GM23338 (cell line): ENCODE data around the gene RNF150. TPM values are rescaled to one million over a fixed set of nuclear protein-coding genes. Genes with fewer than 3 reads are reported as not detected.

Source experiments
- ATAC-seq: fragments of 200-7000 bp; cut with Tn5 transposase; 3 replicates; pipeline ENCODE4 v1.9.1; 2020
- DNase-seq: peaks from one replicate; pipeline ENCODE4 v3.0.0-alpha.2; 2015; ENCODE audit warnings: low spot score
- H2AFZ ChIP-seq: fragments of 200-600 bp; sonication (generic); 2 replicates; pipeline ENCODE4 v1.8.0; 2016; ENCODE audit warnings: antibody characterized with exemption, mild to moderate bottlenecking, moderate library complexity
- H3F3A ChIP-seq: fragments of 200-600 bp; sonication (generic); replicated peaks from 2 replicates; pipeline ENCODE4 v1.8.0; 2017; ENCODE audit warnings: antibody characterized with exemption, mixed run types, low read depth
- H3K27ac ChIP-seq: fragments of 200-600 bp; sonication (generic); 2 replicates; pipeline ENCODE4 v1.6.1; 2016; ENCODE audit warnings: low read depth
- H3K27me3 ChIP-seq: fragments of 200-600 bp; sonication (generic); 2 replicates; pipeline ENCODE4 v1.8.0; 2016; ENCODE audit warnings: mild to moderate bottlenecking, mixed run types, moderate library complexity; ENCODE audit not compliant: insufficient read depth
- H3K36me3 ChIP-seq: fragments of 200-600 bp; sonication (generic); 2 replicates; pipeline ENCODE4 v1.8.0; 2016; ENCODE audit warnings: mild to moderate bottlenecking; ENCODE audit not compliant: insufficient read depth
- H3K4me1 ChIP-seq: fragments of 200-600 bp; sonication (generic); 2 replicates; pipeline ENCODE4 v1.8.0; 2016; ENCODE audit warnings: mild to moderate bottlenecking, moderate library complexity; ENCODE audit not compliant: insufficient read depth
- H3K4me2 ChIP-seq: fragments of 200-600 bp; sonication (generic); 2 replicates; pipeline ENCODE4 v1.7.1; 2017; ENCODE audit warnings: mixed run types
- H3K4me3 ChIP-seq: fragments of 200-600 bp; sonication (generic); 2 replicates; pipeline ENCODE4 v1.6.1; 2016; ENCODE audit warnings: mixed run types
- H3K79me2 ChIP-seq: fragments of 200-600 bp; sonication (generic); replicated peaks from 2 replicates; pipeline ENCODE4 v1.8.0; 2017; ENCODE audit warnings: mild to moderate bottlenecking; ENCODE audit not compliant: insufficient read depth
- H3K9me2 ChIP-seq: fragments of 200-600 bp; sonication (generic); 2 replicates; pipeline ENCODE4 v1.8.0; 2017; ENCODE audit not compliant: insufficient read depth
- H4K20me1 ChIP-seq: fragments of 200-600 bp; sonication (generic); replicated peaks from 2 replicates; pipeline ENCODE4 v1.8.0; 2017; ENCODE audit warnings: mild to moderate bottlenecking; ENCODE audit not compliant: insufficient read depth
- H3K27ac Mint-ChIP-seq: 2 replicates; pipeline ENCODE4 v1.8.0; 2020; ENCODE audit warnings: inconsistent platforms, mild to moderate bottlenecking, moderate library complexity, mixed read lengths
- H3K27me3 Mint-ChIP-seq: 3 replicates; pipeline ENCODE4 v1.8.0; 2022; ENCODE audit warnings: low read depth, mild to moderate bottlenecking, moderate library complexity, mixed read lengths, inconsistent platforms; ENCODE audit not compliant: insufficient read depth, poor library complexity
- H3K36me3 Mint-ChIP-seq: 3 replicates; pipeline ENCODE4 v1.8.0; 2021; ENCODE audit warnings: low read depth, mild to moderate bottlenecking, inconsistent platforms, moderate library complexity, mixed read lengths
- H3K4me1 Mint-ChIP-seq: 3 replicates; pipeline ENCODE4 v1.8.0; 2020; ENCODE audit warnings: mild to moderate bottlenecking, inconsistent platforms, mixed read lengths
- H3K4me3 Mint-ChIP-seq: 3 replicates; pipeline ENCODE4 v1.8.0; 2021; ENCODE audit warnings: moderate library complexity, mild to moderate bottlenecking, inconsistent platforms, mixed read lengths
- H3K9me3 Mint-ChIP-seq: 3 replicates; pipeline ENCODE4 v1.8.0; 2020; ENCODE audit warnings: moderate library complexity, mild to moderate bottlenecking, inconsistent platforms, mixed read lengths
- CREB1 ChIP-seq: fragments of 250-450 bp; sonication (Bioruptor Pico); IDR thresholded peaks from 2 replicates; pipeline ENCODE4 v1.5.0; 2020; ENCODE audit warnings: low read depth, mild to moderate bottlenecking, moderate library complexity
- ETS1 ChIP-seq: IDR thresholded peaks from 2 replicates; pipeline ENCODE4 v1.6.1; 2016; ENCODE audit warnings: antibody characterized with exemption
- EZH2 ChIP-seq: fragments of 200-600 bp; sonication (generic); IDR thresholded peaks from one replicate; pipeline ENCODE4 v1.8.0; 2017; ENCODE audit warnings: antibody characterized with exemption, mild to moderate bottlenecking, low read depth; ENCODE audit not compliant: unreplicated experiment
- EZH2phosphoT487 ChIP-seq: fragments of 200-600 bp; sonication (generic); IDR thresholded peaks from one replicate; pipeline ENCODE4 v1.8.1; 2018; ENCODE audit warnings: antibody characterized with exemption; ENCODE audit not compliant: unreplicated experiment
- NANOG ChIP-seq: IDR thresholded peaks from 2 replicates; pipeline ENCODE4 v1.6.1; 2016; ENCODE audit warnings: antibody characterized with exemption, borderline replicate concordance
- POLR2AphosphoS5 ChIP-seq: IDR thresholded peaks from 2 replicates; pipeline ENCODE4 v1.6.1; 2016; ENCODE audit warnings: antibody characterized with exemption, low read depth
- REST ChIP-seq: IDR thresholded peaks from one replicate; pipeline ENCODE4 v1.6.1; 2018; ENCODE audit warnings: antibody characterized with exemption; ENCODE audit not compliant: unreplicated experiment
- STAT1 ChIP-seq: IDR thresholded peaks from one replicate; pipeline ENCODE4 v1.6.1; 2016; ENCODE audit warnings: antibody characterized with exemption; ENCODE audit not compliant: unreplicated experiment
- ZNF114 ChIP-seq: fragments of 250-450 bp; sonication (Bioruptor Pico); IDR thresholded peaks from 2 replicates; pipeline ENCODE4 v1.5.0; 2020; ENCODE audit warnings: mild to moderate bottlenecking, moderate library complexity
- ZNF462 ChIP-seq: fragments of 250-450 bp; sonication (Bioruptor Pico); IDR thresholded peaks from 2 replicates; pipeline ENCODE4 v1.5.0; 2020; ENCODE audit warnings: mild to moderate bottlenecking, moderate library complexity
- polyA plus RNA-seq: library from polyadenylated mRNA; unstranded; fragments of >200 nt; fragmentation: Nextera tagmentation; extraction: Ambion mirVana; gene quantifications from 2 replicates; pipeline ENCODE4 v1.2.1, GENCODE V29; 2016
- total RNA-seq: library from RNA; depleted of rRNA; stranded (reverse); fragments of >200 nt; shearing (Covaris generic); gene quantifications from 2 replicates; pipeline ENCODE4 v1.2.3, GENCODE V29; 2014

RNF150 gene
- total and polyA plus RNA-seq, 2 experiments from 2014 or later: 1.3 to 6.1 TPM

GRCh38 chr4:140944572-140944971, 188.7 kb downstream of the RNF150 start:
- H3K4me1 ChIP-seq: no peaks in the 10 kb centered on the region
- no peak overlapping the region for H3K4me2 ChIP-seq
- no peaks in the 10 kb centered on the region for H4K20me1 ChIP-seq
- H3K36me3 ChIP-seq: no peaks in the 10 kb centered on the region
- H3K79me2 ChIP-seq: no peaks in the 10 kb centered on the region
- H3K27ac ChIP-seq: no peak overlapping the region
- H3K9me2 ChIP-seq: no peaks in the 10 kb centered on the region
- Mint-ChIP-seq H3K27ac (no peak overlapping the region), H3K4me1 (no peaks in the 10 kb centered on the region), H3K9me3 (no peaks in the 10 kb centered on the region), H3K27me3 (no peaks in the 10 kb centered on the region), H3K4me3 (no peak overlapping the region), H3K36me3 (no peaks in the 10 kb centered on the region)
- ATAC-seq (no peak), DNase-seq (no peak)
- H3K27me3 ChIP-seq: no peaks in the 10 kb centered on the region
- TF ChIP-seq CREB1 (CRISPR knock-in tag): no peak
- no peak for TF ChIP-seq ETS1
- TF ChIP-seq POLR2AphosphoS5: no peak
- no peak for TF ChIP-seq REST
- no peaks in the 10 kb centered on the region for H3F3A ChIP-seq
- no peak overlapping the region for H2AFZ ChIP-seq
- H3K4me3 ChIP-seq: no peak overlapping the region

GRCh38 chr4:140944199-140944515, 189.1 kb downstream of the RNF150 start:
- no peaks in the 10 kb centered on the region for H3K9me2 ChIP-seq
- no peaks in the 10 kb centered on the region for H3K36me3 Mint-ChIP-seq
- H3K4me2 ChIP-seq: no peak overlapping the region
- H3K4me1 Mint-ChIP-seq: no peaks in the 10 kb centered on the region
- no peak overlapping the region for H2AFZ ChIP-seq
- no peaks in the 10 kb centered on the region for H3F3A ChIP-seq
- DNase-seq: no peak
- no peak for ATAC-seq
- H3K27ac Mint-ChIP-seq: no peak overlapping the region
- H3K36me3 ChIP-seq: no peaks in the 10 kb centered on the region
- H3K27me3 ChIP-seq: no peaks in the 10 kb centered on the region
- H3K27ac ChIP-seq: no peak overlapping the region
- H3K9me3 Mint-ChIP-seq: no peaks in the 10 kb centered on the region
- H3K4me3 ChIP-seq: no peak overlapping the region
- no peaks in the 10 kb centered on the region for H4K20me1 ChIP-seq
- no peak overlapping the region for H3K4me3 Mint-ChIP-seq
- H3K79me2 ChIP-seq: no peaks in the 10 kb centered on the region
- H3K27me3 Mint-ChIP-seq: no peaks in the 10 kb centered on the region
- H3K4me1 ChIP-seq: no peaks in the 10 kb centered on the region
- TF ChIP-seq CREB1 (CRISPR knock-in tag): no peak
- no peak for TF ChIP-seq ZNF114 (CRISPR knock-in tag)
- TF ChIP-seq ETS1: no peak
- no peak for TF ChIP-seq EZH2
- no peak for TF ChIP-seq ZNF462 (CRISPR knock-in tag)
- no peak for TF ChIP-seq STAT1
- TF ChIP-seq EZH2phosphoT487: no peak
- TF ChIP-seq POLR2AphosphoS5: no peak
- TF ChIP-seq NANOG: no peak
